Measurements from ENCODE around the gene ADARB1.
A peak's percentile ranks its signal among the peaks of the same experiment; 100 is the strongest.

Gene ADARB1

DNA sequence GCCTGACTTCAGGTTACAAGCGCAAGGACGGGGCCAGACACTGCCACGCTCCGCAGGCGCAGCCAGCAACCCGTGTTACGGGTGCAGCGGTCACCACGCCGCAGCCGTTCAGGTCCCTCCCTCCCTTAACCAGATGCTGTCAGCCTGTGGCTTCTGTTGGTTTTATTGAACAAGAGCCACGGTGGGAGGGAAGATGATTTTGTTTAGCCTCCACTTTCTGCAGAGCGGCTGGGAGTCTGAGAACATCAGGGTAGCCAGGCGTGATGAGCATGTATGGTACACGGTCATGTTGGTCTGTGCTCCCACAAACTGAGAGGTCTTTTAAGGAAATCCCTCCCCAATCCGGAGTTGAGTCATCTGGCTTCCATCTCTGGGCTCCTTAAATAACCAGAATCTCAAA is 18.5 kb upstream of the ADARB1 start:
- DNase-seq: no peak

DNA sequence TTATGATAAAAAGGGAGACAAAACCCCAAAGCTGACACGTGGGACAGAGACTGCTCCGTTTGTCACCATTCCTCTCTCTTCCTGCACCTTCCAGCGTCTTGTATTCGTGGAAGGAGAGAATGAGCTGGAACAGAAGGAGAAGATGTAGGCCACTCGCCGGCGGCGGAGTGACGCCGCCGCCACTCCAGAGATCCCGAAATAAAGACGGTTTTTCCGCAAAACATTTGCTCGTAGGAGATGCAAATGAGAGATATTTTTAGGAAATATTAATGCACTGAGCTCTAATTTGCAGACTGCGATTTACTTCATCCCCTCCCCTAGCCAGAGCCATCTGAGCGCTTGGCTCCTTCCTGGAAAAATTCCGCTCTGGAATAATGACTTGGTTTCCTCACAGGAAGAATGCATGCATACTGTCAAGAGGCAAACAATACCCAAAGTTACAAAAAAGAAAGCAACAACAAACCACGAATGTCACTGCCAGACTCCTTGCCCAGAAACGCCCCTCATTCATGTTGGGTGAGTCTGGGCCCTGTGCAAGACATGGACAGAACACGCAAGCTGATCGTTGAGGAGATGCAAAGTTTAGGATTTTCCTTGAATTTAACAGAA is 18.0 kb upstream of the ADARB1 start:
- no peak for DNase-seq

DNA sequence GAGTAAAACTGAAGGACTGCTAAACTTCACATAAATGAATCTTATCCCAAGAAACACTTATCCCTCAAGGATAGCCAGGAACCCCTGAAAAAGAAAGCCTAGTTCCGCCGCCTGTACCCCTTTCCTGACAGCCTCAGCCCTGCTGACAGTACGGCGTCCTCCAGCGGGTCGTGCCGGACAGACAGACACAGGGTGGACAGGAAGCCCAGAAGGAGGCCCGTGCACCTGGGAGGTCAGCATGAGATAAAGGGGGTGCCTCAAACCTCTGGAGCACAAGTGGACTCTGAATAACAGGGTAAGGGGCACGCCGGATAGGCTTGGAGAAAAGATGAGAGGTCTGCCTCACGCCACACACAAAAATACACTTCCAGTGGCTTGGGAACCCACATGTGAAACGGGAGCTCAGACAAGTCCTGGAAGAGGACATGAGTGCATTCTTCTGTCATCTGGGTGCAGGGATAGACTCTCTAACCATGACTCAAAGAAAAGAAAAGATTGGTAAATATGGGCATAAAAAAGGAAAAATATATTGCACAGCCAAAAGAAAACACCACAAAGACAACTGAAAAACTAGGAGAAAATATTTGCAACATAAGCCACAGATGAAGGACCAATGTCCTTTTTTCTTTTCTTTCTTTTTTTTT is 17.3 kb upstream of the ADARB1 start:
- DNase-seq: no peak

DNA sequence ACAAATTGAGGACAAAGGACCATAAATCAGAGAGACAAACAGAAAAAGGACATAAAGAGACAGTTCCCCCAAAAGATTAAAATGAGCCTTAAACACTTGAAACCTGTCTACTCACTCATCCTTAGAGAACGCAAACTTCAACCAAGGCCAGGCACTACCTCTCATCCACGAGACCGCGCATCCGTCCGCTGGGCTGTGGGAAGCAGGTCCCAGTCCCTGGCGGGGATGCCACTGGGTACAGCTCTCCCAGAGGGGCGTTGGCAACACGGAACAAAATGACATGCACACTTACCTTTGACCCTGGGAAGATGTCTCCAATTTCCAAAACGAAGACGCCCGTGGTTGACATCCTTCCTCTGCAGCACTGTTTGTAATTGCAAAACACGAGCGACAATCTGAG is 16.5 kb upstream of the ADARB1 start:
- DNase-seq: no peak

DNA sequence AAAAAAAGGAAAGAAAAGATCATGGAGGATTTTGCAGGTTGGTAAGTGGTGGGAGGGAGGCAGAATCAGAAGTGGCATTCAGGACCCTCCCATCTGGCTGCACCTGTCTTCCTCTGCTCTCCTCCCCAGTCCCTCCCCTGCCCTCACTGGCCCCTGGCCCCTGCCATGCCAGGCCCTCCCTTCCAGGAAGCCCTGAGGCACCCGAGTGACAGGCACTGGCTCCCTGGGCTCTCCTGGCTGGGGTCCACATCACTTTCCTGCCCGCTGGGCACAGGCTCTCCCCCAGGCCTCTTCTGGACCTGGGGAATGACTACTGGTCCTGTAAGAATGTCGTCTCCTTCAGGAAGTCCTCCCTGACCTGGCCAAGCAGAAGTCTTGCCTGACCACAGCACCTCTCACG is 15.3 kb upstream of the ADARB1 start:
- no peak for DNase-seq

DNA sequence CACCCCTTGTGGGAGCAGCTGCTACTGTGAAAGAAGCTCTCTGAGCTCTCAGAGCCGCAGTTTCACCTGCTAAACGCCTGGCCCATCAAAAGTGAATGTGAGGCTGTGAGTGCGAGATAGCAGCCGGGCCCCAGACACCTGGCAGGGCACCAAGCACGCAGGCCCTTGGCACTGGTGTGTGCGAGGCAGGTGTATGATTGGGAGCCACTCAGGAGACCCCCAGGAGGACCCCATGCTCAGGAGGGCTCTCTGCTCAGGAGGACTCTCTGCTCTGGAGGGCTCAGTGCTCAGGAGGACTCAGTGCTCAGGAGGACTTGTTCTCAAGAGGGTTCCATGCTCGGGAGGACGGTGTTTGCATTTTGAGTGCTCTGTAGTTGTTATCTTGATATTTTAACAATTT is 14.3 kb upstream of the ADARB1 start:
- no peak for DNase-seq

DNA sequence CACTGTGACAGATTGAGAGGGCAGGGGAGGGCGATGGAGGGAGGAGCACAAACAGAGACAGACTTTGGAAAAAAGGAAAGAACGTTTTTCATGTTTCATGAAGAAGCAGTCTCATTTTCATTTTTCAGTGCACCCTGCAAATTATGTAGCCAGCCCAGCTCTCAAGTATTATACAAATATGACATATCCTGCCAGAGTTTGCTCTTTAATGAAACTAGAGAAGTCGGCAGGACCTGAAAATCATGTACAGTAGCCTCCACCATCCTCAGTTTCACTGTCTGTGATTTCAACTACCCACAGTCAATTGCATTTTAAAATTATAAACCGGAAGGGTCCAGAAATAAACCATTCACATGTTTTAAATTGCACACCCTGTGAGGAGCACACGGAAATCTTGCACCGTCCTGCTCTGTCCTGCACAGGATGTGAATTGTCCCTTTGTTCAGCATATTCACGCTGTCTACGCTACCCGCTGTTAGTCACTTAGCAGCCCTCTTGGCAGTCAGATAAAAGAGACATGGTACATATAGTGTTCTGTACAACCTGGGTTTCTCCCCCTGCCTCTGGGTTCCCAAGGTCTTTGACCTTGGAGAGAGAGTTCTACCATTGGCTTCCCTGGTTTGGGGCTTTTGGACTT is 13.6 kb upstream of the ADARB1 start:
- DNase-seq: no peak

DNA sequence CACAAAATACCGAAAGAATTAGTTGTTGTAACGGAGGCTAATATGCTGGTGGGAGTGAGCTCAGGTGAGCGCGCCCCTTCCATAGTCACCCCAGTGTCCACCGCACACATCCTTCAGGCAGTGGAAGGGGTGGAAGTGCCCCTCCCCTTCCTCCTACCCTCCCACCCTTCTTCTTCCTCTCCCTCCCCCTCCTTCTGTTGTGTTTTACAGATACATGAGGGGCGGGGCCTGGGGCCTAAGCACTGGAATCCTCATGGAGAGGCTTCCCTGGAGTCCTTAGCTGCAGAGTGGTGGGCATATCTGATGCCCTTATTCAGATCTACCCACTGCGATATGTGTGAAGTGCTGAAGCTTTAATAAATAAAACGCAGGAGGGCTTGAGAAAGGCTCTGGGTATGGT is 10.3 kb upstream of the ADARB1 start:
- no peak for DNase-seq

DNA sequence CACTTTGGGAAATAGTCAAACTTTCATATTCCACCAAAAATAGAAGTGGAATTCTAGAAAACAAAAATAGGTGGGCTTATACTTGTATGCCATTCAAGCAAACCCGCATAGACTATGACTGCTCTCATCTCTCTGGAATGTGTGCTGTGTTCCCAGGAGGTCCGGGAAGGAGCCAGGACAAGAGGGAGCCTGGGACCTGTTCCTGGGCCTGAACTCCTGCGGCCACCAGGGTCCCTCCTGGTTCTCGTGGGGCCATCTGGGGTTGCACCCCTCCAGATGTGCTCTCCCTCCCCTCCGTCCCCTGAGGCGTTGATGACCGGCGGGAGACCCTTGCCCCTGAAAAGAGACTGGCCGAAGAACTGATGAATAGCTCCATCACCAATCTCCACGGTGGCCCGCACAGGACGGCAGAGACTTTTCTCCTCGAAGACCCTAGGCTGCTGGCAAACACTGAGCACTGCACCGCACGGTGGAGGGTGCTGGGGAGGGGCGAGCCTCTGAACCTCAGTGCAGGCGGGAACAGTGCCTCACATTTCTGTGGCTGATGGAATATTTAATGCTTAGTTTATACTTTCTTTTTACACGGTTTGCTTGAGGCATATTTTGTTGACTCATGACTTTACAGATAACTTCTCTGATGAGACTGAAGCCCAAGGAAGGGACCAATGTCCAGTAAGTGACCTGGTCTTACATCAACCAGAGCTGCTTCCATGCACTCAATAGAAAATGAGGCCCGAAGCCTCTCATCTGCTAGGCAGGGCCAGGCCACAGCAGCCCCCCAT is 9.6 kb upstream of the ADARB1 start:
- no peak for DNase-seq

DNA sequence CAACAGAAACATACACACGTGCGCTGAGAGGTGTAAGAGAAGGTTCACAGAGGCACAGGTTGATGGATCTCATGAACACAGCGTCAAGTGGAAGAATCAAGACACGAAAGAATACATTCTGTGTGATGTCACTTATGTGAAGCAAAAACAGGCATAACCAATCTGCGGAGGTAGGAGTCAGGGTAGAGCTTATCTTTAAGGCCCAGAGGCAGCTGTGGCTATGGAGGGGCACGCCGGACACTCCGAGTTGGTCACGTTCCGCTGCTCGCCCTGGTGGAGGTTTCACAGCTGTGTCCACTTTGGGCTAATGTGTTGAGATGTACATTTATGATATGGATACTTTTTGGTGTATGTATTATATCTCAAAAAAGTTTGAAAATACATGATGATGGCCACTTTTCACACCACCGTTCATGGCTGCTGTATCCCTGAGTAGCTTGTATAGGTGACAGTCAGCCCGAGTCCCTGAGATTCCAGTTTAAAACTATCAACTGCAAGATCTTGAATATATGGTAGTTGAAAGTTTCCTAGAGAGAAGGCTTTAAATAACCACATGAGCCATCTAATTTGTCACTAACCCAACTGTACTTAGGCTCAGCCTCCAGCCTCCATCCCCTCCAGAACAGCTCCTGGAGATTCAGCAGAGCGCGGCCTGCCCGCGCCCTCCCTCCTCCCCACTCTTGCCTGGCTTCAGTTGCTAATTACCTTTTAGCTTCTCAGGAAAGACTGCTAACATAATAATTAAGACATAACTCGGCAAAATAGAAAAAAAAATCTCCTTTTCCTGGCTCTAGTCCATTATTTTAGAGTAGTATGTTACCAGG is 6.7 kb upstream of the ADARB1 start:
- DNase-seq: no peak

DNA sequence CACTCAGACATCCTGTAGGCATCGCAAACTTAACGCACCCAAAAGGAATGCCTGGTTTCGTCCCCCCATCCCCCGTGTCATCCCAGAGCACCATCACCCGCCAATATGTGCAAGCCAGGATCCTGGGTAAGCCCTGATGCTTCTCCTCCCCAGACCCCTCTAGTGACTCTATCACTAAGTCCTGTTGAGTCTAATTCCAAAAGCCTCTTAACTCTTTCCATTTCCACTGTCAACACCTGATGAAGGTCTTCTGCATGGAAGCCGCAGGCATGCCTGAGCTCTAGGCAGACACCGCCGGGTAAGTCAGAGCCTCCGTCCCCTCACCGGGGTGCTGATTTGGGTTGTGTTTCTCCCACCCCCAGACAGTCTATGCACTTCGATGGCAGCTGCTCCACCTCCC is 5.3 kb upstream of the ADARB1 start:
- DNase-seq: no peak

DNA sequence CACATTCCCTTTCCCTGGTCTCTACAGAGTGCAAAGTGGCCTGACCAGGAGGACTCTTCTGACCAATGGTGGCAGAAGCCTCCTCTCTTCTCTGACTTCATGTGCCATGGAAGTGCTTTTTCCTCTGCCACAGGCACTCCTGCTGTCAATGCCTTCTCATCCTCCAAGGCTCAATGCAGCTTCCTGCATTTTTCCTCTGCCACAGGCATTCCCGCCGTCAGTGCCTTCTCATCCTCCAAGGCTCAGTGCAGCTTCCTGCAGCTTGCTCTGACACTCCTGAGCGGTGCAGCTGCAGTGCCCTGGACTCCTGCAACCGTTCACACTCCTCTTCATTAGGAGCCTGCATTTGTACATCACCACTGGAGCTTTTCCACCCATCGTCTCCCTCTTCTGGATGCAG is 4.7 kb upstream of the ADARB1 start:
- no peak for DNase-seq

DNA sequence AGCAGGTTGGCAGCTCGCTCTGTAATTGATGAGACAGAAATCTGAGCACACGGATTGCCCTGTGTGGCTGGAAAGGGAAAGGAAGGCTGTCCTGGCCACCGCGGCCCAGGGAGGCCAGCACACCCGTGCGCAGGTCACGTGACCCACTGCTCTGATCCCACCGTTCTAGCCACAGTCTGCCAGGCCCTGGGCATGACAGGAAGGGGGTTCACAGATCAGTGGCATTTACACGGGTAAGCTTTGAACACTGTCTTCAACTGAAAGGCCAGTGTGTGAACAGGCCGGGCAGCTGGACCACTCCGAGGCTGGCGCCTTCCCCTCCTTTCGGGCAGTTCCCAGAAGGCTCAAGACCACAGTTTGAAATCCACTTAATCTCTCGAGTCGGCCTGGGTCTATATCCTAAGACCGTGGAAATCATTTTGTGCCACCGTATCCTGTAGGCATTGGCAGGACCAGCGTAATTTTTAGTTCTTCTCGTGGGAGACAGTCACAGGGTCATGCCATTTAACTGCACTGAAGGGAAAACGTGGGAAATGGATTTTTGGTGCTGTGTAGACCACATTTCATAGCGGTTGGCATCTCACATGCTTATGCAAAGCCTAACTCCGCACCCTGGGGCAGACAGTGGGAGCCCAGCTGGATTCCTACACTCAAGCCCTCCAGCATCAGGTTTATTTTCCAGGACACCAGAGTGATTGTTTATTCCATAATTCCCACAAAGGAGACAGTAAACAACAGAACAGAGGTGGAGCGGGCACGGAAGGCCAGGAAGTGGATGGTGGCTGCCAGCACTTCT is 3.1 kb upstream of the ADARB1 start:
- DNase-seq: no peak

DNA sequence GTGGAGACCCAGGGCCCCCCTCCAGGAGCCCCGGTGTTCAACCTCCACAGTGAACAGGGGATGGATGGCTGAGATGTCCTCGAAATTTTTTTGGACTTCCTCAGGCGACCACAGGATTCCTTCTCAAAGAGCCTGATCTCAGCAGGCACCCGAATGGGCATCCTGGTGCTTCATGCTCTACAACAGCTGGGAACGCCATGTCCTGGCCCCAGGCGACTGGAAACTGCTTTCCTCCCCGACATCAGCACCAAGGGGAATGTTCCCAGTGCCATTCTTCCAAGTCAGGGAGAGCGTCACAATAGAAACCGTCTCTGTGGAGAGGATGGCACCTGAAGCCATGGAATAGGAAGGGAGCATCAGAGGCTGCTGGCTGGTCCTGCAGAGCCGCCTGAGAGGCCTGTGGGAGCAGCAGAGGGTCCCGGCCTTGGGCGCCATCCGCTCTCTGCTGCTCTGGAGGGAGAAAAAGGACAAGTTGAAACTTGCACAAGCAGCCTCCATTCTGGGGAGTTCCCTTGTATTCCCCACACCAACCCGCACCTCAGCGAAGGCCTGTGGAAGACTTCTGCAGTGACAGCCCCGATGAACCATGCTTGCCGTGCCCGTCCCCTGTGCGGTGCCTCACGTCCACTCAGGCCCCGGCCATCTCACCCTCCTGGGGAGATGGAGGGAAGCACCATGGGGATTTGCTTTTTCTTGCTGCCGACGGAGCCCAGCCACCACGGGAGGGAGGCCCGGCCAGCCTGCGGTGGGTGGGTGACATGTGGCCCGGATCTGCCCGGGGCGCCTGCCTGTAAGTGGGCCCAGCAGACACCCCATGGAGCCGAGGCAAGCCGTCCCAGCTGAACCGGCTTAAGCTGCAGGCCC is 2.3 kb upstream of the ADARB1 start:
- DNase-seq: no peak

DNA sequence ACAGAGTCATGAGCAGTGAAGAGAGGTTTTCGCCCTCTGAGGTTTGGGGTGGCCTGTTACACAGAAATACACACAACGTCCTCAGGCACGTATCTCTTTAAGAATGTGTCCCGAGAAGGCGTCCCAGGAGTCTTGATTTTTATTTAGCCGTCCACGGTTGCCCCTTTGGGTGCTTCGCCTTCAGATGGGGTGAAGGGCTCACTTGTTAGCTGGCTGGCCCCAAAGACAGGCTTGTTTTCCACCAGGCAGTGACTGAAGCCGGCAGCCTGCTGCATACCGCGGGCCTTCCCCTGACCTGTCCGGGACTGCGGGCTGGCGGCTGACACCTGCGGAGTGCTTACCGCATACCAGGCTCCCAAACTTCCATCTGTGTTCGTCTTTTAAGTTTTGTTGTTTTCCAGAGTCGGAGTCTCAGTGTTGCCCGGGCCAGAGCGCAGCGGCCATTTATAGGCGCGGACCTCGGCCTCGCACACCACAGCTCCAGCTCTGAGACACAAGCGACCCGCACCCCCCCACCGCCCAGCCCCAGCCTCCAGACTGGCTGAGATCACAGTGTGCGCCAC is 1.6 kb upstream of the ADARB1 start:
- DNase-seq: no peak

DNA sequence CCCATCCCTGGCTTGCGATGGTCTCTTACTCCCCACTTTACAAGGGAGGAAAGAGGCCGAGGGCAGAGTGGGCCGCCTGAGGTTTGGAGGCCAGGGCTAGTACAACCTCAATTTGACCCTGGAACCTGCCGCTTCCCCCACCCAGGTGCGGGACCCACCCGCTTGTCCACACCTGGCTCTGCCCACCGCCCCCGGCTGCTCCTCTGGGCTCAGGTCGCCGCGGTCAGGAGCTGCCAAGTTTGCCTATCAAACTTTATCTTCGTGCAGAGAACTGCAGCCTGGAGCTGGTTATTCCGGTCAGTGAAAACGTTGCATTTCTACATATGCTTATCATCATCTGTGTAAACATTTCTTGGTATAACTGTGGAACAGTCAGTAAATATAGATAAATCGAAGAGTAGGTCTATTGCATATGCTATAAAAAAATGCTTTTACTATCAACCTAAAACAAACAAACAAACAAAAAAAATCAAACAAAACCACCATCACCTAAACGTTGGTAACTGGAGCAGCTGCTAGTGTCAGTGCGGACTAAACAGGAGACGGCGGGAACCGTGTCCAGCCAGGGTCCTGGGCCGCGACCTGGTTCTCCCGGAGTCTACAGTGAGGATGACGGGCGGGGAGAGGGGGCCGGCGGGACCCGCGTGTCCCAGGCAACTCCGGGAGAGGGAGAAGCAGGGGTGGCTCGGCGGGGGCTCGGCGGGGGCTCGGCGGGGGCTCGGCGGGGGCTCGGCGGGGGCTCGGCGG is 906 bp upstream of the ADARB1 start:
- DNase-seq: peak; percentile 24

DNA sequence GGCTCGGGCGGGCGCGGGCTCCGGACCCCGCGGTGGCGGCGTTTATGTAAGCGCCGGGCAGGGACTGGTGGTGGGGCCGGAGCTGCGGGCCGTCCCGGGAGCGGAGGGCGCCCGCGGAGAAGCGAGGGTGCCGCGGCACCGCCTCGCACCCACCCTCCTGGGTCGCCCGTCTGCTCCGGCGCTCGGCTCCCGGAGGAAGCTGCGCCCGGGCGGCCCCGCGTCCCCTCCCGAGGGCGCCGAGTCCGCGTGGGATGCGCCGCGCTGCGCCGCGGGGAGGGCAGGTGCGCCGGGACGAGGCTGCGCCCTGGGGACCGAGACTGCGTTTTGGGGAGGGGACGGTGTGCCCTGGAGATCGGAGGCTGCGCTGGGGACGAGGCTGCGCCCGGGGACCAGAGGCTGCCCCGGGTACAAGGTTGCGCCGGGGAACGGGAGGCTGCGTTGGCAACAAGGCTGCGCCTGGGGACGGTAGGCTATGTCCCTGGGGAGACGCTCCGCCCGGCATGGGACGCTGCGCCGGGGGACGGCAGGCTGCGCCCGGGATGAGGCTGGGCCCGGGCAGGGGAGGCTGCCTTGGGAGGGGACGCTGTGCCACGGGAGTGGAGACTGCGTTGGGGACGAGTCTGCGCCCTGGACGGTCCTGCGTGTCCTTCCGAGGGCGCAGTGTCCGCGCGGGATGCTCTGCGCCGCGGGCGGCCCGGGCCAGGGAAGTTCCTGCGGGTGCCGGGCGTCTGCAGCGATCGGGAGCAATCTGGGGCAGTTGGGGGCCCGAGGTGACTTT is 627 bp downstream of the ADARB1 start:
- DNase-seq: peak; percentile 44

DNA sequence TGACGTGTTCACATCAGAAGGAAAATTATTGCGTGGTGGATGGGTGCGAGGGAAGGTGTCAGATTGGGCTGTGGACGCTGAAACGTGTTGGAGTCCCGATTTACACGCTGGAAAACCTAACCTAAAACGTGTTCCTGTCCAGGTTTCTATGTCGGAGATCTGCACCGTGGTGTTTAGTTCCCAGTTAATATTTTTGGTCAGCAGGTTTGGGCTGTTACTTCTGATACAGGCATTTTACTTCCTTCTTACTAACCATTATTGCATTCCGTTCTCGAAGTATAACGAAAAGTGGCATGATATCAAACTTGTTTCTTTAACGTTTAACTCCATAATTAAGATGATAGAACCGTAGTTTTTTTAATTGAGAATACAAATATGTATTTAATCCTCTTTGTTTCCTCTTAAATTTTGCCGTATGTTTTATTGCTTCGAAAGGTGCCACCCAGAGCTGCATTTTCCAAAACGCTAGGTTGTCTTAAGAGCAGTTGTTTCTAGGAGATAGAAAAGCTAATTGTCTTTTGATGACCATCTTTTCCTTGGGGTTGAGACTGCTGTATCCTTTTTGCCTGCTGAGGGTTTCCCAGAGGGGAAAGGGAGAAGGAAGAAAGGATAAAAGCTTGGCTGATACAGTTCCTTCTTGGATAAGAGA is 1.3 kb downstream of the ADARB1 start:
- no peak for DNase-seq

DNA sequence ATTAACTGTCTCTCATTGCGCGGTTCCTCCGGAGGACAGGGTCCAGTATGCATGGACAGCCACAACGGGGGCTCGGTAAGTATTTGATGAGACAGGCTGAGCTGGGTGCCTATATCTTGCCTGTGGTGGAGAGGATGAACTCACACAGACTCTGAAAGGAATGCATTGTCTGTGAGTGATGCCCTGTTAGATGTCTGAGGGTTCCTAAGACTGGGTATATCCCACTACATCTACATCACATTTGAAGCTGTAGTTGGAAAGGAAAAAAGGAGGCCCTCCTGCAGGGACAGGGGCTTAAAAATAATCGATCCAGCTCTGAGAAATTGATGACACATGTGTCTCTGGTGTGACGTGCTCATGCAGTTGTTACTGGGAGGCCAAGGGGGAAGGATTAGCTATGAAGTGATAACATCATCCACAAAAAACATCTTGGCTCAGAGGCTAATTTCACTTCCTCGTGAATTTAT is 1.9 kb downstream of the ADARB1 start:
- peak; percentile 50 for DNase-seq

All from activated CD4-positive, alpha-beta T cell treated with anti-CD3 and anti-CD28 coated beads, Interleukin-2, Interleukin-6, amounts not matched to agents 100 ng/mL and 50 ng/mL, durations not matched to agents 16 hours and 8 hours (primary cell).